WTC11 (cell line): Measurements from ENCODE around the gene PRR14. TPM values are rescaled to one million over a fixed set of nuclear protein-coding genes. Genes with fewer than 3 reads are reported as not detected.

Experiments used
- ATAC-seq: fragments of 200-7000 bp; cut with Tn5 transposase; 2 replicates; pipeline ENCODE4 v1.10.0; 2021; ENCODE audit warnings: mild to moderate bottlenecking, moderate library complexity
- CTCF ChIA-PET: fragments of 300-600 bp; sonication (Branson Sonifier 250); formaldehyde crosslinking; loops from one replicate; lab custom pipeline; 2021; ENCODE audit warnings: antibody characterized with exemption; lab: Charles Lee
- POLR2A ChIA-PET: fragments of 350-600 bp; sonication (Branson Sonifier 250); formaldehyde crosslinking; loops from one replicate; lab custom pipeline; 2021; ENCODE audit warnings: antibody characterized with exemption; lab: Charles Lee
- DNase-seq: peaks from one replicate; pipeline ENCODE4 v3.0.0; 2021; ENCODE audit warnings: low spot score
- H3K27ac Mint-ChIP-seq: 2 replicates; pipeline ENCODE4 v1.8.0; 2021; ENCODE audit warnings: mixed read lengths
- H3K27me3 Mint-ChIP-seq: 2 replicates; pipeline ENCODE4 v1.8.0; 2021; ENCODE audit warnings: low read depth, mild to moderate bottlenecking, moderate library complexity, mixed read lengths
- H3K36me3 Mint-ChIP-seq: 2 replicates; pipeline ENCODE4 v1.8.0; 2021; ENCODE audit warnings: mixed read lengths
- H3K4me1 Mint-ChIP-seq: 2 replicates; pipeline ENCODE4 v1.8.0; 2022; ENCODE audit warnings: mixed read lengths
- H3K4me3 Mint-ChIP-seq: 2 replicates; pipeline ENCODE4 v1.8.0; 2021; ENCODE audit warnings: mild to moderate bottlenecking, moderate library complexity, mixed read lengths
- H3K9me3 Mint-ChIP-seq: 2 replicates; pipeline ENCODE4 v1.8.0; 2021; ENCODE audit warnings: mixed read lengths
- ATF1 ChIP-seq: sonication (generic); formaldehyde crosslinking; IDR thresholded peaks from 2 replicates; pipeline ENCODE4 v1.8.1; 2023; ENCODE audit warnings: mild to moderate bottlenecking, moderate library complexity, missing genetic modification reagents
- ATF6 ChIP-seq: sonication (generic); formaldehyde crosslinking; IDR thresholded peaks from 2 replicates; pipeline ENCODE4 v1.8.1; 2023; ENCODE audit warnings: mild to moderate bottlenecking, missing genetic modification reagents
- E2F4 ChIP-seq: sonication (generic); formaldehyde crosslinking; IDR thresholded peaks from 2 replicates; pipeline ENCODE4 v1.8.1; 2022; ENCODE audit warnings: low read depth, mild to moderate bottlenecking, moderate library complexity, missing genetic modification reagents, borderline replicate concordance
- ELF4 ChIP-seq: sonication (generic); formaldehyde crosslinking; IDR thresholded peaks from 2 replicates; pipeline ENCODE4 v1.8.1; 2022; ENCODE audit warnings: low read depth, mild to moderate bottlenecking, moderate library complexity, missing genetic modification reagents
- ESRRA ChIP-seq: sonication (generic); formaldehyde crosslinking; IDR thresholded peaks from 2 replicates; pipeline ENCODE4 v1.8.1; 2022; ENCODE audit warnings: mild to moderate bottlenecking, missing genetic modification reagents, borderline replicate concordance
- FOXJ3 ChIP-seq: sonication (generic); formaldehyde crosslinking; IDR thresholded peaks from 2 replicates; pipeline ENCODE4 v1.9.0; 2021; ENCODE audit warnings: missing genetic modification reagents, mild to moderate bottlenecking, borderline replicate concordance
- FOXP1 ChIP-seq: sonication (generic); formaldehyde crosslinking; IDR thresholded peaks from 2 replicates; pipeline ENCODE4 v1.8.0; 2022; ENCODE audit warnings: missing genetic modification reagents, mild to moderate bottlenecking, moderate library complexity, borderline replicate concordance
- GRHL2 ChIP-seq: fragments of 250-450 bp; sonication (Bioruptor Pico); IDR thresholded peaks from 2 replicates; pipeline ENCODE4 v1.8.0; 2022; ENCODE audit warnings: mild to moderate bottlenecking, moderate library complexity; ENCODE audit not compliant: insufficient replicate concordance, severe bottlenecking
- HMGA2 ChIP-seq: fragments of 250-450 bp; sonication (Bioruptor Pico); IDR thresholded peaks from 2 replicates; pipeline ENCODE4 v1.4.0; 2021; ENCODE audit warnings: mild to moderate bottlenecking, moderate library complexity
- KAT7 ChIP-seq: sonication (generic); formaldehyde crosslinking; IDR thresholded peaks from 2 replicates; pipeline ENCODE4 v1.8.1; 2023; ENCODE audit warnings: missing genetic modification reagents, mild to moderate bottlenecking, borderline replicate concordance
- MXD4 ChIP-seq: fragments of 250-450 bp; sonication (Bioruptor Pico); IDR thresholded peaks from 2 replicates; pipeline ENCODE4 v1.8.0; 2021; ENCODE audit warnings: mild to moderate bottlenecking, moderate library complexity, borderline replicate concordance
- MYBL2 ChIP-seq: sonication (generic); formaldehyde crosslinking; IDR thresholded peaks from 2 replicates; pipeline ENCODE4 v1.8.1; 2023; ENCODE audit warnings: mild to moderate bottlenecking, moderate library complexity, missing genetic modification reagents
- NR1H2 ChIP-seq: sonication (generic); formaldehyde crosslinking; IDR thresholded peaks from 2 replicates; pipeline ENCODE4 v1.9.0; 2021; ENCODE audit warnings: mild to moderate bottlenecking, moderate library complexity, missing genetic modification reagents
- NR2C2 ChIP-seq: sonication (generic); formaldehyde crosslinking; IDR thresholded peaks from 2 replicates; pipeline ENCODE4 v1.8.0; 2022; ENCODE audit warnings: mild to moderate bottlenecking, missing genetic modification reagents
- PRDM15 ChIP-seq: sonication (generic); formaldehyde crosslinking; IDR thresholded peaks from 2 replicates; pipeline ENCODE4 v1.8.0; 2022; ENCODE audit warnings: missing genetic modification reagents
- PRRX2 ChIP-seq: fragments of 250-450 bp; sonication (Bioruptor Pico); IDR thresholded peaks from 2 replicates; pipeline ENCODE4 v1.8.0; 2021; ENCODE audit warnings: mild to moderate bottlenecking
- RELA ChIP-seq: sonication (generic); formaldehyde crosslinking; IDR thresholded peaks from 2 replicates; pipeline ENCODE4 v1.8.1; 2022; ENCODE audit warnings: missing genetic modification reagents, mild to moderate bottlenecking, borderline replicate concordance
- TEAD1 ChIP-seq: sonication (generic); formaldehyde crosslinking; IDR thresholded peaks from 2 replicates; pipeline ENCODE4 v1.8.0; 2022; ENCODE audit warnings: mild to moderate bottlenecking, missing genetic modification reagents
- TP53 ChIP-seq: sonication (generic); formaldehyde crosslinking; IDR thresholded peaks from 2 replicates; pipeline ENCODE4 v1.8.1; 2023; ENCODE audit warnings: mild to moderate bottlenecking, missing genetic modification reagents
- ZBTB21 ChIP-seq: sonication (generic); formaldehyde crosslinking; IDR thresholded peaks from 2 replicates; pipeline ENCODE4 v1.8.1; 2023; ENCODE audit warnings: mild to moderate bottlenecking, missing genetic modification reagents, borderline replicate concordance
- ZBTB43 ChIP-seq: sonication (generic); formaldehyde crosslinking; IDR thresholded peaks from 2 replicates; pipeline ENCODE4 v1.8.1; 2023; ENCODE audit warnings: mild to moderate bottlenecking, missing genetic modification reagents
- ZNF121 ChIP-seq: sonication (generic); formaldehyde crosslinking; IDR thresholded peaks from 2 replicates; pipeline ENCODE4 v1.8.0; 2023; ENCODE audit warnings: missing genetic modification reagents
- ZNF317 ChIP-seq: sonication (generic); formaldehyde crosslinking; IDR thresholded peaks from 2 replicates; pipeline ENCODE4 v1.8.1; 2023; ENCODE audit warnings: low read depth, mild to moderate bottlenecking, moderate library complexity, missing genetic modification reagents, borderline replicate concordance
- ZNF416 ChIP-seq: fragments of 250-450 bp; sonication (Bioruptor Pico); IDR thresholded peaks from 2 replicates; pipeline ENCODE4 v1.9.0; 2021; ENCODE audit warnings: mild to moderate bottlenecking, inconsistent platforms
- total RNA-seq: library from RNA; stranded (reverse); gene quantifications from 3 replicates; pipeline ENCODE4 v1.2.3, GENCODE V29; 2021
- TF ChIP-seq, protein P1 (sequence below): fragments of 200-600 bp; IDR thresholded peaks from 2 replicates; pipeline ENCODE4 v1.8.0; 2022; ENCODE audit warnings: antibody characterized with exemption
- TF ChIP-seq, protein P2 (sequence below): sonication (generic); formaldehyde crosslinking; IDR thresholded peaks from 2 replicates; pipeline ENCODE4 v1.8.0; 2022; ENCODE audit warnings: mild to moderate bottlenecking, missing genetic modification reagents

The PRR14 gene
- total RNA-seq, 1 experiment from 2014 or later: 21.9 TPM

- Mint-ChIP-seq H3K36me3 (no peaks in the 10 kb centered on the region), H3K27ac (peak overlapping the region; percentile 96), H3K4me3 (peak overlapping the region; percentile 92), H3K27me3 (peaks cover 11% of the 10 kb centered on the region), H3K4me1 (peaks cover 9% of the 10 kb centered on the region), H3K9me3 (no peaks in the 10 kb centered on the region)
- ATAC-seq: no peak
- no peak for DNase-seq
- CTCF ChIA-PET: interaction anchor here (0.6 to 1.4 kb wide), 10 partner anchors 17 to 446 kb away, joined by 3 to 20 read pairs (median 6); partner anchors contain the start of genes DCTPP1, PRR14, ZNF689 and ZNF747
- POLR2A ChIA-PET: interaction anchor here (0.6 to 1.1 kb wide), 6 partner anchors 17 to 370 kb away, joined by 3 to 5 read pairs (median 4); partner anchors contain the start of genes FBRS, PRR14 and ZNF747
- TF ChIP-seq RELA (CRISPR knock-in tag) (no peak), ELF4 (no peak), TP53 (no peak), MXD4 (no peak), ZBTB21 (CRISPR knock-in tag) (no peak), ATF6 (CRISPR knock-in tag) (no peak), PRDM15 (CRISPR knock-in tag) (no peak), ZNF121 (no peak), ZBTB43 (no peak), FOXJ3 (CRISPR knock-in tag) (no peak), HMGA2 (no peak), PRRX2 (CRISPR knock-in tag) (no peak), ZNF416 (CRISPR knock-in tag) (no peak), FOXP1 (CRISPR knock-in tag) (no peak)
- TF ChIP-seq, protein P1, sequence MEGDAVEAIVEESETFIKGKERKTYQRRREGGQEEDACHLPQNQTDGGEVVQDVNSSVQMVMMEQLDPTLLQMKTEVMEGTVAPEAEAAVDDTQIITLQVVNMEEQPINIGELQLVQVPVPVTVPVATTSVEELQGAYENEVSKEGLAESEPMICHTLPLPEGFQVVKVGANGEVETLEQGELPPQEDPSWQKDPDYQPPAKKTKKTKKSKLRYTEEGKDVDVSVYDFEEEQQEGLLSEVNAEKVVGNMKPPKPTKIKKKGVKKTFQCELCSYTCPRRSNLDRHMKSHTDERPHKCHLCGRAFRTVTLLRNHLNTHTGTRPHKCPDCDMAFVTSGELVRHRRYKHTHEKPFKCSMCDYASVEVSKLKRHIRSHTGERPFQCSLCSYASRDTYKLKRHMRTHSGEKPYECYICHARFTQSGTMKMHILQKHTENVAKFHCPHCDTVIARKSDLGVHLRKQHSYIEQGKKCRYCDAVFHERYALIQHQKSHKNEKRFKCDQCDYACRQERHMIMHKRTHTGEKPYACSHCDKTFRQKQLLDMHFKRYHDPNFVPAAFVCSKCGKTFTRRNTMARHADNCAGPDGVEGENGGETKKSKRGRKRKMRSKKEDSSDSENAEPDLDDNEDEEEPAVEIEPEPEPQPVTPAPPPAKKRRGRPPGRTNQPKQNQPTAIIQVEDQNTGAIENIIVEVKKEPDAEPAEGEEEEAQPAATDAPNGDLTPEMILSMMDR: no peak
- TF ChIP-seq, protein P2, sequence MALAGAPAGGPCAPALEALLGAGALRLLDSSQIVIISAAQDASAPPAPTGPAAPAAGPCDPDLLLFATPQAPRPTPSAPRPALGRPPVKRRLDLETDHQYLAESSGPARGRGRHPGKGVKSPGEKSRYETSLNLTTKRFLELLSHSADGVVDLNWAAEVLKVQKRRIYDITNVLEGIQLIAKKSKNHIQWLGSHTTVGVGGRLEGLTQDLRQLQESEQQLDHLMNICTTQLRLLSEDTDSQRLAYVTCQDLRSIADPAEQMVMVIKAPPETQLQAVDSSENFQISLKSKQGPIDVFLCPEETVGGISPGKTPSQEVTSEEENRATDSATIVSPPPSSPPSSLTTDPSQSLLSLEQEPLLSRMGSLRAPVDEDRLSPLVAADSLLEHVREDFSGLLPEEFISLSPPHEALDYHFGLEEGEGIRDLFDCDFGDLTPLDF (CRISPR knock-in tag): no peak
Measured at GRCh38 chr16:30633526-30633925, 17.2 kb upstream of the PRR14 start.

- H3K4me3 Mint-ChIP-seq: no peak overlapping the region
- peaks cover 3% of the 10 kb centered on the region for H3K27me3 Mint-ChIP-seq
- ChIA-PET POLR2A (interaction anchor here (1.4 kb wide), 1 partner anchor 22 kb away, joined by 3 read pairs; the partner anchor contains the start of gene FBRS), CTCF (interaction anchor here (1.3 to 3.7 kb wide), 4 partner anchors 9 to 207 kb away, joined by 3 to 18 read pairs (median 12); partner anchors contain the start of genes DCTPP1 and FBRS)
- ATAC-seq: no peak
- no peak overlapping the region for H3K27ac Mint-ChIP-seq
- peaks cover 7% of the 10 kb centered on the region for H3K4me1 Mint-ChIP-seq
- no peaks in the 10 kb centered on the region for H3K36me3 Mint-ChIP-seq
- DNase-seq: no peak
- no peaks in the 10 kb centered on the region for H3K9me3 Mint-ChIP-seq
- no peak for TF ChIP-seq MYBL2 (CRISPR knock-in tag)
- no peak for TF ChIP-seq ZNF317 (CRISPR knock-in tag)
- no peak for TF ChIP-seq GRHL2 (CRISPR knock-in tag)
- no peak for TF ChIP-seq MXD4
- no peak for TF ChIP-seq NR2C2
- no peak for TF ChIP-seq NR1H2 (CRISPR knock-in tag)
- TF ChIP-seq ATF1 (CRISPR knock-in tag): no peak
- no peak for TF ChIP-seq E2F4 (CRISPR knock-in tag)
- no peak for TF ChIP-seq TEAD1
- TF ChIP-seq ESRRA (CRISPR knock-in tag): no peak
- TF ChIP-seq KAT7: no peak
Measured at GRCh38 chr16:30636599-30636998, 14.2 kb upstream of the PRR14 start.
